K562 (cell line): ENCODE data around the gene UTP11. TPM values are rescaled to one million over a fixed set of nuclear protein-coding genes. Genes with fewer than 3 reads are reported as not detected.
A peak's percentile ranks its signal among the peaks of the same experiment; 100 is the strongest.

Experiments used
- CBX8 ChIP-seq: fragments of 200-600 bp; sonication (generic); IDR thresholded peaks from 2 replicates; pipeline ENCODE4 v1.6.1; 2012; ENCODE audit warnings: borderline replicate concordance, mixed run types, low read depth, mild to moderate bottlenecking, moderate library complexity, mixed read lengths, low read length, control low read depth, inconsistent platforms; ENCODE audit not compliant: poor library complexity, severe bottlenecking; ENCODE audit errors: extremely low read depth
- CHD7 ChIP-seq: fragments of 200-600 bp; sonication (generic); IDR thresholded peaks from one replicate; pipeline ENCODE4 v1.6.1; 2012; ENCODE audit warnings: mild to moderate bottlenecking, low read depth, low read length, inconsistent platforms
- ELK3 ChIP-seq: fragments of 450-650 bp; formaldehyde crosslinking; IDR thresholded peaks from 2 replicates; pipeline ENCODE4 v1.4.0; 2020; ENCODE audit warnings: mild to moderate bottlenecking
- GTF2F1 ChIP-seq: IDR thresholded peaks from 2 replicates; pipeline ENCODE4 v1.6.1; 2011; ENCODE audit warnings: low read depth, low read length, improper control_type of control experiment
- RBFOX2 ChIP-seq: fragments of 200-400 bp; formaldehyde crosslinking; IDR thresholded peaks from 2 replicates; pipeline ENCODE4 v1.6.1; 2017; ENCODE audit warnings: low read depth, mild to moderate bottlenecking, low read length, moderate library complexity
- ZBTB26 ChIP-seq: fragments of 450-650 bp; formaldehyde crosslinking; IDR thresholded peaks from 2 replicates; pipeline ENCODE4 v1.4.0; 2022; ENCODE audit warnings: missing genetic modification characterization
- ZBTB5 ChIP-seq: fragments of 450-650 bp; IDR thresholded peaks from 2 replicates; pipeline ENCODE4 v1.6.1; 2017; ENCODE audit warnings: antibody characterized with exemption
- ZNF77 ChIP-seq: fragments of 250-450 bp; sonication (Bioruptor Pico); IDR thresholded peaks from 2 replicates; pipeline ENCODE4 v1.5.0; 2020
- polyA plus RNA-seq, 8 experiments: library from polyadenylated mRNA; depleted of rRNA in 4 of 8; stranded (reverse) in 5 of 8; unstranded in 3 of 8; fragments of >200 nt; fragmentation: Nextera tagmentation in 2 of 8; fragmentation: Illumina TruSeq in 1 of 8; extraction: Ambion mirVana in 2 of 8; extraction: Trizol in 1 of 8; gene quantifications; 2 replicates each; pipeline versions ENCODE4 v1.2.1 to v1.2.3, GENCODE V29; 2011 to 2014; ENCODE audit warnings: inconsistent platforms in 1 of 8, missing spikeins in 1 of 8
- total RNA-seq, 7 experiments: library from RNA; depleted of rRNA in 6 of 7; stranded (reverse); fragments of >200 nt in 6 of 7; fragmentation: Illumina TruSeq in 2 of 7; extraction: Trizol in 2 of 7; gene quantifications; 2 replicates each; pipeline versions ENCODE4 v1.2.1 to v1.2.3, GENCODE V29; 2011 to 2021; ENCODE audit warnings: low replicate concordance in 1 of 7
- TF ChIP-seq, protein P1 (sequence below): fragments of 450-650 bp; IDR thresholded peaks from 2 replicates; pipeline ENCODE4 v1.6.1; 2016; ENCODE audit warnings: mild to moderate bottlenecking

UTP11 gene
- total and polyA plus RNA-seq, 9 of the 15 experiments (the other 6 are each of a cell fraction or from before 2014, with no cell fraction given), result 91.1 to 378 (median 221) TPM

DNA sequence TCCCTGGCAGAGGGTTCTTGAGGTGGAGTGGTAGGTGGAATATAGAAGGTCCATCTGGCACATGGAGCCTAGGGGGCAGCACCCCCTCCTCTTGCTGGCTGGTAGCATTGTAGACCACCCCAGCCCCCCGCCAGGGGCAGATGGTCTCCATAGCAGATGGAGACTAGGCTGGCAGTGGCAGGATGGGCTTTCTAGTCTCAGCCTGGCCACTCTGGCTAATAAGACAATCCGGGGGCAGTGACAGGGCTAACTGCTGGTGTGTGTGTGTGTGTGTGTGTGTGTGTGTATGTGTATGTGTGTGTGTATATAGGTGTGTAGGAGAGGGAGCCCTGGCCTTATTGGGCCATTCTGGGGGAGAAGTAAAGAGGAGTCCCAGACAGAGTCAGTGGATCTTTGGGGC is 16.1 kb downstream of the UTP11 start (continued):
- no peak for TF ChIP-seq ZBTB5
- 0 out of 2 replicates have a peak, but pooled peaks have one; percentile 48 for TF ChIP-seq ZBTB26 (CRISPR knock-in tag)
- TF ChIP-seq ELK3, result no peak
- no peak for TF ChIP-seq ZNF77 (CRISPR knock-in tag)
- no peak for TF ChIP-seq RBFOX2
- no peak for TF ChIP-seq CBX8
- no peak for TF ChIP-seq CHD7
- no peak for TF ChIP-seq GTF2F1
- TF ChIP-seq, protein P1, sequence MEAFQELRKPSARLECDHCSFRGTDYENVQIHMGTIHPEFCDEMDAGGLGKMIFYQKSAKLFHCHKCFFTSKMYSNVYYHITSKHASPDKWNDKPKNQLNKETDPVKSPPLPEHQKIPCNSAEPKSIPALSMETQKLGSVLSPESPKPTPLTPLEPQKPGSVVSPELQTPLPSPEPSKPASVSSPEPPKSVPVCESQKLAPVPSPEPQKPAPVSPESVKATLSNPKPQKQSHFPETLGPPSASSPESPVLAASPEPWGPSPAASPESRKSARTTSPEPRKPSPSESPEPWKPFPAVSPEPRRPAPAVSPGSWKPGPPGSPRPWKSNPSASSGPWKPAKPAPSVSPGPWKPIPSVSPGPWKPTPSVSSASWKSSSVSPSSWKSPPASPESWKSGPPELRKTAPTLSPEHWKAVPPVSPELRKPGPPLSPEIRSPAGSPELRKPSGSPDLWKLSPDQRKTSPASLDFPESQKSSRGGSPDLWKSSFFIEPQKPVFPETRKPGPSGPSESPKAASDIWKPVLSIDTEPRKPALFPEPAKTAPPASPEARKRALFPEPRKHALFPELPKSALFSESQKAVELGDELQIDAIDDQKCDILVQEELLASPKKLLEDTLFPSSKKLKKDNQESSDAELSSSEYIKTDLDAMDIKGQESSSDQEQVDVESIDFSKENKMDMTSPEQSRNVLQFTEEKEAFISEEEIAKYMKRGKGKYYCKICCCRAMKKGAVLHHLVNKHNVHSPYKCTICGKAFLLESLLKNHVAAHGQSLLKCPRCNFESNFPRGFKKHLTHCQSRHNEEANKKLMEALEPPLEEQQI, result no peak
